Measurements from ENCODE around the gene TFB1M. TPM values are rescaled to one million over a fixed set of nuclear protein-coding genes. Genes with fewer than 3 reads are reported as not detected.
"Not testable (repeated sequence)": the region's sequence is repeated elsewhere in the genome, so short reads cannot be mapped to it uniquely, and the experiment has no call there.

Gene TFB1M
- total RNA-seq, 1 donor from 2014 or later: 22.2 TPM

DNA sequence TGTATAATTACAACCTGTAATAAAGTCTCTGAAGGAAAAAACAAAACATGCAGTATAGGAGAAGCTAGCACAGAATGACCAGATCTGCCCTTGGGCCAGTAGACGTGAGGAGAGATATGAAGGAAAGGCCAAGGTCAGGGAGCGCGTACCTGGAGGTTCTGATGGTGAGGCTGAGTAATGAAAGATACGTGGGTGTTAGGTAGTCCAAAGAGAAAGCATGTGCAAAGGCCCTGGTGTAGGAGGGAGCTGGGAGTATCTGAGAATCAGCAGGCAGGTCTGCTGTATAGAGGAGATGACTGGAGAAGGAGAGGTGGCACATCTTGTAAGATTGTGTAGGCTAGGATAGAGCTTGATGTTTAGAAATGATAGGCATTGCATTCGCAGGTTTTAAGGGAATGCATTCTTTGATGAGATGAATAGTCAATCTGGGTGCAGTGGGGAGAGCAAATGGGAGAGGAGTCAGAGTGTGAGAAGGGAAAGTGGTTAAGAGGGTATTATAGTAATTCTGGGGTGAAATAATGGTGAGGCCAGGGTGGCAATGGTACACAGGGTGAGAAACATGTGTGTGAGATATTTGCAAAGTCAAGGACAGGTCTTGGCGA lies 15.9 kb upstream of the TFB1M start:
- ATAC-seq (no peak), DNase-seq (ENCODE audit: low spot score) (no peak)

DNA sequence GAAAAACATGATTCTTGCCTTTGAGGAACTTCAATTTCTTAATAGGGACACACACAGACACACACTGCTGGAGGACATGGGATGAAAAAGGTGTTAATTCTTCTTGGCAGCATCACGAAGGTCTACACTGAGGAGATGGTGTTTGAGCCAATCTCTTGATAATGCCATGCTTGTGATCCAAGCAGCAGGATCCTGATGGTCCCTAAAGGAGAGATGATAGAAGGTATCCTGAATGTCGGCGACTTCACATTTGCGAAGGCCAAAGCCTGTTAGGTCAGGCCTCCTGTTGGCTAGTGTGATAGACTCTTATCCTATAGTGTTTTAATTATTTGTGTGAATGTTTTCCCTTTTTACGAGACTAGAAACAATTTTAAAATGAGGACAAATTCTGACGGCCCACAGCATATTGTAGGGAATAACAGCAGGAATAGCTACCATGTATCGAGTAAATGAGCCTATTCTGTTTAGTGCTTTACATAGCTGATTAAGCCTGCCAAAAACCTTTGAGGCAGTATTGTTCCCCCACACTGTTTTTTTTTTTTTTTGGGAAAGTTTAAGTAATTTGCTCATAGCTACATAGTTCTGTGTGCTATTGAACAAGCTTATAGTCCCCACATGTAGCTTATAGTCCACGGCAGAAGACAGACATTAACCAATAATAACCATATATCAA lies 15.3 kb upstream of the TFB1M start:
- ATAC-seq (no peak), DNase-seq (ENCODE audit: low spot score) (no peak)

DNA sequence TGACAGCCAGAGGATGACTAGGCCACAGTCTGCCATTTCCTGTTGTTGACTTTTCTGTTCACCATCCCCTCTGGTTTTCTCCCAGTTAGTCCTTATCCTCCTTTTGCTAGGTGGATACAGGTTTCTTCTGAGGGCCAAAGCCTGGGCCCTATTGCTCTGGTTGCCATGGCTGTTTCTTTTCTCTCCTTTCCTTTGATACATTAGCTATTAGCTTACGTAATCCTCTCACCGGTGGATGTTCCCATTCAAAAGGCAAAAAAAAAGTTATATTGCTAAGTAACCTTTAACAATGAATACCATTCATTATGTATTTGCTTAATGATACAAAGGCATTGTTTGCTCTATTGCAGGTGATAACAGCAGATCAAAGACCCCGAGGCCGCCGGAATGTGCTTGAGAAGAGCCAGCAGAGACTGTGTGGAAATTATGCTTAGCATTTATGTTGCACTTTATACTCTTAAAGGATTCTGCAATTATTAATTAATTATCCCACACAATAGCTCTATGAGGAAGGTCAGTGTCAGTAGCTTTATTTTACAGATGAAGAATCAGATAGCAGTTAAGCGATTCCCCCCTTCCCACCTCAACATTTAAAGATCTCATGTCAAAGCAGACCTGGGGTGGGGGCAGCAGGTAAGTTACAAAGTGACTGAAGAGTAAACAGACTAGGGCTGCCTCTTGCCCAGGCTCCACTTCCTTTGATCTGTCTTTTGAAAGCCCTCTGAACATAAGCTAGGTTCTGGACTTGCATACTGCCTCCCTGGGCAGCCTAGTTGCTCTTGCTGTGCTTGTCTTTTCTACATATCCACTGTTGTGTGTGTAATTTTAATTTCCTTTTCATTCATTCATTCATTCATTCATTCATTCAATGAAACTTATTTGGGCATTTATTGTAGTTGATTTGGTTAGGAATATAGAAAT lies 14.5 kb upstream of the TFB1M start:
- ATAC-seq: no peak
- DNase-seq (ENCODE audit: low spot score): no peak

DNA sequence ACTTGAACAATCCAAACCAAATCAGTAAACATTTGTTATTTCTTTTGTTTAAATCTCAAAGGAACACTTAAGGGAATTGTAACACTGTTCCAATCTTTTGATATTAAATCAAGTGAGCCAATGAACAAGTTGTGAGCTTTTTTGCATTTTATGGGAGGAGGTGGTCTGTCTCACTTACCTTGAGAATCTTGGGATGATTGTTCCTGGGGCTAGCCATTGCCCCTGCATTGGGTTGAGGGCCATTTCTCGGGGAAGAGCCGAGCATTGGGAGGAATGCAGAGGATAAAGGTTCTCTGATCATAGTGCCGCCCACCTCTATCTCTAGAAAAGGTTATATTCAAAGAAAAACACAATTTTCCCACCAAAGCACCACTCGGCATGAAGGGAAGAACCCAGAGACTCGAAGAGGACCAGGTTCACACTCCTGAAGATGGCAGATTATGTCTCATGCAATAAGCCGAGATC lies 13.8 kb upstream of the TFB1M start:
- DNase-seq (ENCODE audit: low spot score): no peak
- no peak for ATAC-seq

DNA sequence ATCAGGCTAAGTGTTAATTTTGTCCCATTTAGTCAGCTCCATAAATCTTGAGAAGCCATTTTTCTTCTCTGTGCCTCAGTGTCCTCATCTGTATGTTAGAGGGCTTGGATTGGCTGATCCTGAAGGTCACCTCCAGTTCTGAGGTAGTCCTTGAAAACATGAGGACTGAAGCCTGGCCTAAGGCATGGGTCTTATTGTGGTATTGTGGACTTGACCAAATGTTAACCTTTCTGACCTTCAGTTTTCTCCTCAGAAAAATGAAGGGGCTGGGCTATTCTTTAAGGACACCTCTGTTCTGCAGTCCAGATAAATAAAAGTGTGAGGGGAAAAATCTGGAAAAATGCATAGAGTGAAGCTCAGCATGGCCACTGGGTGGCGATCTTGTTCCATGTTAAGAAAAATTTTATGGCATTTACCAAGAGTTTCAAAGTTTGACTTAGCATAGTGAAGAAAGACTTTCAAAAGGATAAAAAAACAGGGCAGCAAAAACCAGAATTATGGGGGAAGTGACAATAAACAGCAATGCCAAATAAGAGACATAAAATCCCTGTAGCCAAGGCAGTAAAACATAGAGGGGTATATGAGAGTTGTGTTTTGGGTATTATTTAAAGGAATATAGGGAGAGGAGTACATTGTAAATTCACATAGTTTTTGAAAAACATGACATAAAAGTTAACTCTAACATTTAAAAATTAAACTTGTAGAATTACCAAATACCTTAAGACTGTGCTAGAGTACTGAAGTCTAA lies 13.2 kb upstream of the TFB1M start:
- peak; percentile 92 for ATAC-seq
- no peak for DNase-seq (ENCODE audit: low spot score)

DNA sequence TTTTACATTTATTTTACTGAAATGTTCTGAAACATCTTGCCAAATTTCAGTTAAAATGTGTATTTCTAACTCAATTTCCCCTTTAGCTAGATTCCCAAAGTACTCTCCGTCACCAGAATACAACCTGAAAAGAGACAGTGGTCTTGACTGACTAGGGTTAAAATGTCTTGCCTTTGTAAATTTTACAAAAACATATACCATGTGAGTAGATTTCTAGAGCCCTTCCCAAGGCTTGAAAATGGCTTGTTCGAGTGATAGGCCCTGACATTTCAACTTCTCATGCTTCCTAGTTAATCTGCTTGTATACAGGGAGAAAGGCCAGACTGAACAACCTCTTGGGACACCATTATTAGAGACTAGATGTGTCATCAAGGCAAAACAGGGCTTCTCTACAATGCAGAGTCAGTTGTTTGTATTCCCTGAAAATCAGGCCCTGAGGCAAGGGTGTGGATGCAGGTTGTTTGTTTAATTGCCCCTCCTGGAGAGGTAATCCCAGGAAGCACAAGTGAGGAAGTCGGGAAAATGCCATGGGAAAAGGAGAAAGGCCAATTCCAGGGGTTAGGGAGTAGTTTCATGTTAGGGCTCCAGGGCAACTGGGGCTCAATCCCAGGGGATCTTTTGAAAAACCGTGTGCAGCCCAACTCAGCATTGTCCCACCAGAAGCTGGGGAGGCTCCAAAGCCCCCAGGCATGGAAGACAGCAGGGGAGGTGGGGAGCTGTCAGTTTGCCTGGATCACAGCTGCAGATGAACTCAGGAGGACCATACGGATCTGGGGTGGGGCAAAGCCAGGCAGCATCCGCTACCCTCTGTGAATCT lies 11.6 kb upstream of the TFB1M start:
- ATAC-seq (no peak), DNase-seq (ENCODE audit: low spot score) (no peak)

DNA sequence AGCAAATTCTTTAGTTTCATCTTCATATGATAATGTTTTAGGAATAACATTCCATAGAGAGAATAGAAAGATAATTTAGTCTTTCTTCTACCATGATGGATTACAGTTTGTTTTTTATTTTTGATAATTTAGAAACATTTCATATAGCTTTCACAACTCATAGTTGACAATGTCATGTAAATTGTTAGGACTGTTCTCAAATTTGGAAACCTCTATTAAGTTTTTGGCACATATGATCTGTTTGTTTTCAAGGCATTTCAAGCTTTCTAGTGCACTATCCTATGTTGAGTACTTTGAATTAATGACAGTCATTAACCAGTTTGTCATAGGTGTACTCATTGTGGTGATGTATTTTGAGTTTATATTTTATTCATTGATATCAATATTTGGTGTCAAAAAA lies 10.7 kb upstream of the TFB1M start:
- no peak for ATAC-seq

DNA sequence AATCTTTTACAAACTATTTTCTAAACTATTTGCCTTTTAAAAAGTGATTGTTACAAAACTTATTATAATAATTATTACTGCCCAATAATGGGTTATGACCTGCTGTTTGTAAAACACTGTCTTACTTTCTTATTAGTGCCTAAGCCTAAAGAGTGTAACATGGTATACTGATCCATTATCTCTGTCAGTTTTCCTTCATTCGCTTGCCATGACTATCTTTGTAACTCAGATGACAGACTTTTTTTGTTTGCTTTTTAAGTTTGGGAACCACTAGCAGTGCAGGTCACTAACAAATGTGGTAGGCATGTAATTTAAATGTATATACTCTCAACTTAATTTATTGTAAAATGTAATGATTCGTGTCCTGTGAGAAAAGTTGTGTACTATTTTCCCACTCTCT lies 9.9 kb upstream of the TFB1M start:
- DNase-seq (ENCODE audit: low spot score) (no peak), ATAC-seq (no peak)

More for the DNA sequence above, 10.7 kb upstream of the TFB1M start:
- no peak for DNase-seq (ENCODE audit: low spot score)

DNA sequence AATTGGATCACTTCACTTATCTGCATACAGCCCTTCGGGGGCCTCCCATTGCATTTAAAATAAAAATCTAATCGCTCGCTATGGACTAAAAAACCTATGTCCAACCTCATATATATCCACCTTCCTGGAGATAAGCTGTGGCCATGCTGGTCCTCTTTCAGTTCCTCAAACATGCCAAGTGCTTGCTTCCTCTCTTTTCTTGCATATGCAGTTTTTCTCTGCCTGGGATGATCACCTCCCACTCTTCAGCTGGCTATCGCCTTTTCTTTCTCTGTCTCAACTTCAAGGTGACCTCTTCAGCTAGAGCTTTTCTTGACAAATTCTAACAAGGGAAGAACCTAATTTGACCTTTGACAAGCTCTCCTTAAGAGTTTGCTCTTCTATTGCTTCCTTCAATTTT lies 5.6 kb upstream of the TFB1M start:
- DNase-seq (ENCODE audit: low spot score) (no peak), ATAC-seq (no peak)

DNA sequence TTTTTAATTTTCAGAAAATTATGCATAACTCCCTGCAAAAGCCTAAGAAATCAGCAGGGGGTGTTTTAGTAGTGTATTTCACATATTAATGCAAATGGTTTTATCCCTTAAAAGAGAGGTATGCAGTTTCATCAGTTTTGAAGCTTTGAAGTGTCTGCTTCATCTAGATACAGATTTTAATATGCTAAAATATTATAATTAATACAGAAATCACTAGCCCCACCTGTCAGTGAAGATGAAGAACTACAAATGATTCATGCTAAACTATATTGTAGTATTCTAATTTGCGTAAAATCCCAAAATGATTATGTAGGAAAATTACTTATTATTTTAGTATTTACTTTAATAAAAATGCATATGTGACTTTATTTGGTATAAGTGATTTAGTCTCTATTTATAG lies 2.9 kb upstream of the TFB1M start:
- DNase-seq (ENCODE audit: low spot score) (no peak), ATAC-seq (no peak)

DNA sequence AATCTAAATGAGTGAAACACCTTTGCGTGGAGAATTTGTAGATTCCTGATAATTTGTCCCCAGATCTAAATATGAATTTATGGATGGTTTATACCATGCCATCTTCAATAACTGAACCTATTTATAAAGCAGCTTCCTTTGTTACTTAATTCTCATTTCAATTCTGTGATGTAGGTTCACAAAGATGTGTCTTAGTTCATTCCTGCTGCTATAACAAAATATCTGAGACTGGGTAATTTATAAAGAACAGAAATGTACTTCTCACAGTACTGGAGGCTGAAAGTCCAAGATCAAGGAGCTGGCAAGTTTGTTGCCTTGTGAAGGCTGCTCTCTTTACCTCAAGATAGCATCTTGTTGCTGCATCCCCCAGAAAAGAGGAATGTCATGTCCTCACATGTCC lies 2.1 kb upstream of the TFB1M start:
- ATAC-seq (no peak), DNase-seq (ENCODE audit: low spot score) (no peak)

DNA sequence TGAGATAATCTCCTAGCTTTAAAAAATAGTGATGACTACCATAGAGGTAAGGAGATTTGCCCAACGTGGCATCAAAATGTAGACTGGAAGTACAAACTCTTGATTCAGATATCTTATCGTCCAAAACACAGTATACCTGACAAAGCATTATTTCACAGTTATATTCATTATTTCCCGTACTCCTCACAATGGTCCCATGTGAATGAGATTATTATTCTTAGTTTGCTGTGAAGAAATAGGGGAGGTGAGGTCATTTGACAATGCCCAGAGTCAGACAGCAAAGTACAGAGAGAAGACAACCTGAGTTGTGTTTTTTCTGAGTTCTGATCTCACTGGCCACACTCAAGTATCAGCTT lies 1.2 kb upstream of the TFB1M start:
- no peak for DNase-seq (ENCODE audit: low spot score)

DNA sequence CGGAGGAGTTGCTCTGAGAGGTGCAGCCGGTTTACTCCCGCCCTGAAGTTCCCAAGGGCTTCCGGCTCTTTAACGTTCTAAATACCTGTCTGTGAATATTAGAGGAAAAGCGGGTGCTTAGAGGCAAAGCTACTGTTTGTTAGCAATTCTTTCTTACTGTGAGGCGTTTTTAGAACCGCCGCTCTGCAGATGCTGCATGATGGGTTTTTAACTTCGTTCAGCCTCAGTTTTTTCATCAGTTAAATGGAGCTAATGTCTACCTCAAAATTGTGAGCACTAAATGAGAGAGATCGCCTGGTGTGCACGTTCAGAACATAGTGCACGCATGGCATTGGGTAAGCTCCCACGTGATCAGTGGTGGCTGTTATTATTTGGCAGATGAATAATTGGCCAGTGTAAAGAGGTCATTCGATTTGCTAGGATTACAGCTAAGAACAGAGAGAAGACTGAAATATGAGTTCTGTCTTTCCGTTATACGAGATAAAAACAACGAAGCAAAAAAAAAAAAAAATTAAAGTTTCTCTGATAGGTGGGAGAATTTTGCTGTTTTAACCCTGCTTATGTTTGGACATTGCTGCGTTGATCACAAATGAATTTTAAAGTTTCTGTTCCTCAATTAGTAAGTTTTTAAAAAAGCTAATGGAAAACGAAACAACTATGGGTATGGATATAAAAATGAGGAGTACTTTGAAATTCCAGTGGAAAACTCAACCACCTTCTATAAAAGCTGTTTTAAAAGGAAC lies 660 bp upstream of the TFB1M start:
- DNase-seq (ENCODE audit: low spot score): peak; percentile 83
- ATAC-seq: peak; percentile 61

More for the DNA sequence above, 1.2 kb upstream of the TFB1M start:
- no peak for ATAC-seq

DNA sequence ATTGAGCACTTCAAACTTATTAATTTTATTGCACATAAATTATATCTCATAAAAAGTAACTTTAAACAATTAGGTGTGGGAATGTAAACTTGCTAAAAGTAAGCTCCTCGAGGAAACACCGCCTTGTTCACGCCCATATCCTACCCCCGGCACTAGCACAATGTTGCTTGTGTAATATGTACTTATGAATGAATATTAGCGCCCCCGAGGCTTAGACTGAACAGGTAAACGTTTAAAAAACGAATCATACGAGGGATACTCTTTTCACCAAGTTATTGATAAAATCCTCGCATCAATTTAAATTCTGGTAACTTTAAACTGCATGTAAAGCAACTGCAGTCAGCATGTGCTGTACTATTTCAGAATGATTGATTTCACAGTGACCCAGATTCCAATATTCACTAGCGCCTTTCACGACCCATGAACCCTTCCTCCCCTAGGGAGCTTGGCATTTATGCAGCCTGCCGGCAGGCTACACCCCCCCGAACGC lies 637 bp downstream of the TFB1M start:
- ATAC-seq (peak; percentile 65), DNase-seq (ENCODE audit: low spot score) (no peak)

DNA sequence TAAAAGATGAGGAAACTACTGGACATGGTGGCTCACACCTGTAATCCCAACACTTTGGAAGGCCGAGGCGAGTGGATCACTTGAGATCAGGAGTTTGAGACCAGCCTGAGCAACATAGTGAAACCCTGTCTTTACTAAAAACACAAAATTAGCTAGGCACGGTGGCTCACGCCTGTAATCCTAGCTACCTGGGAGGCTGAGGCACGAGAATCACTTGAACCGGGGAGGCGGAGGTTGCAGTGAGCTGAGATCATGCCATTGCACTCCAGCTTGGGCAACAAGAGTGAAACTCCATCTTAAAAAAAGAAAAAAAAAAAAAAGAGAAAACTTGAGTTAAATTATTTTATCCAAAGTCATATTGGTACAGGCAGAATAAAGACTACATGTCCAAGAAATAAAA lies 1.3 kb downstream of the TFB1M start:
- not testable (repeated sequence) for DNase-seq (ENCODE audit: low spot score); ATAC-seq

DNA sequence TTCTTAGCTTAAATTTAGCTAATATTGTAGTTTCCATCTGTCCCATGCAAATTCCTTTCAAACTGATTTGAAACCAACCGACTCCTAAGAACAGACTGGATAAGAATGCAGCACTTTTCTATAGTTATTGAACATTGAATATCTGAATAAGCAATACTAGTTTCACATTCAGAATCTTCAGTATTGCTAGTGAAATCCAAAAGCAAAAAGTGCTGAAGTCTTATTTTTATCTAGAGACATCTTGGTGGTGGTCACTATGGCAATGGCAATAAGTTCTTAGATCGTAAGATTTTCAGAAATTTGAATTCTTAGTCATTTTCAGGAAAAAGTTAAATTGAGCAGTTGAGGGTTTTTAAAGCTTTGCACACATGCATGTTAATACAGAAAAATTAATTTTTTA lies 2.7 kb downstream of the TFB1M start:
- ATAC-seq (no peak), DNase-seq (ENCODE audit: low spot score) (no peak)

DNA sequence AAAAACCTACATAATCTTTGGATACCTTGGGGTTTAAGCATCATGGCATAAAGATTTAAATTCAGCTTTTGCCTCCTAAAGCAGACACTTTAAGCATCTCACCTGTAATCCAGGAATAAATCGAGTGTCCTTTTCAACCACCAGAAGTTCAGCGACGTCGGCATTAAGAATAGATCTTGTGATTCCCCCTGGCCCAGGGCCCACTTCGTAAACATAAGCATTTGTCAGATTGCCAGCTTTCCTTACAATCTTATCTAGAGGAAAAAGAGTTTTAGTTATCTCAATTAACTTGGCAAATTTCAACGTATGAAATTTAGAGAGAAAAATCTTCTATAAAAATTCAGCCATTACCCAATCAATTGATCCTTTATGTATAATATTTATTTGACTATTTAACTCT lies 3.2 kb downstream of the TFB1M start:
- ATAC-seq (no peak), DNase-seq (ENCODE audit: low spot score) (no peak)

DNA sequence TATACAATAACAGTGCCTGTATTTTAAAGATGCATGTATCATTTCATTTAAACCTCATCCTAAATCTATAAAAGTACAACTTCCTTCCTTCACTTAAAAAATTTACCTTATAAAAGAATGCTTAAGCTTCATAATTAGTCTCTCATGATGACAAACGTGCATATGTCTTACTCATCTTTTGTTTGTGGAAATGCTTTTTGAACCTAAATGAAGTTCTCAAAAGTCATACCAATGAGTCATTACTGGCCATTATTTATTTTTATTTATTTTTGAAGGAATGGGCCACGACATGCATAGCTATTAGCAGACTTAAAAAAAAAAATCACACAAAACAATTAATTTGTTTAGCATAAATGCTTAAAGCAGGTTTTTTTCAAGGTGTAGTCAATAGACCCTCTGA lies 3.7 kb downstream of the TFB1M start:
- ATAC-seq: no peak
- no peak for DNase-seq (ENCODE audit: low spot score)

DNA sequence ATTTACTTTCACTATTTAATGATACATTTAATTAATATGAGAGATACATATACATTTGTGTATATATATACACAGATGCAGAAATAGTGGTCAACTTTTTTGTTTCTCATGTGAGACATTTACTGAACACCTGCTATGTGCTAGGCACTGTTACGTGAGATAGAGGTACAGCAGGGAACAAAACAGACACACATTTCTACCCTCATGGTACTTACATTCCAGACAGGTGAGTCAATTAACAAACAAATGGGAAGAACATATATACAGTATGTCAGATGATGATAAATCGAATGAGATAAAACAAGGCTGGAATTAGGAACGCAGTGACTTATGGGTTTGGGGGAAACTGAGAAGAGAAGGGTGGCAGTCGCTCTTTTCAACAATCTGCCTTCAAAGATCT lies 5.1 kb downstream of the TFB1M start:
- ATAC-seq (no peak), DNase-seq (ENCODE audit: low spot score) (no peak)

Measured in left lobe of liver (tissue), 2 donors.